A673 (cell line): Measurements from ENCODE around the gene CCDC92.

Source experiments
- EZH2 ChIP-seq: fragments of 200-600 bp; sonication (generic); IDR thresholded peaks from 2 replicates; pipeline ENCODE4 v1.6.1; 2017; ENCODE audit warnings: borderline replicate concordance, low read depth, mild to moderate bottlenecking, mixed read lengths, antibody characterized with exemption, low read length; ENCODE audit not compliant: poor library complexity, severe bottlenecking
- TF ChIP-seq, protein P1 (sequence below): fragments of 300-800, 200-600 bp; sonication (generic); conservative IDR thresholded peaks from 2 replicates; pipeline ENCODE4 v1.5.1; 2017; ENCODE audit warnings: low read depth, mild to moderate bottlenecking, antibody characterized with exemption, low read length, moderate library complexity, mixed read lengths

DNA sequence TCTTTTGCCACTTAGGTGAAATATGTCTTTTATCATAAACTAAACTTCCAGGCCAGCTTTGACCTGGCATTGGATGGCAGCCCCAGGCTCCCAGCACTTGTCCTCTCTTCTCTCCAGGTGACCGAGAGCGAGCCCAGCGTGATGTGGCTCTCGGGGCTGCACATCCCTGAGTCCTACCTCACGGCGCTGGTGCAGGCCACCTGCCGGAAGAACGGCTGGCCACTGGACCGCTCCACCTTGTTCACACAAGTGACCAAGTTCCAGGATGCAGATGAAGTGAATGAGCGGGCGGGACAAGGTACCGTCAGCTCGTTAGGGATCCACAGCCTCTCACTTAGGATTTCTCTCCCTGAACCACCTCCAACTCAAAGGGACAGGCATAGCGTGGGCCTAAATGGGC lies 39.4 kb downstream of the CCDC92 start:
- TF ChIP-seq, protein P1, sequence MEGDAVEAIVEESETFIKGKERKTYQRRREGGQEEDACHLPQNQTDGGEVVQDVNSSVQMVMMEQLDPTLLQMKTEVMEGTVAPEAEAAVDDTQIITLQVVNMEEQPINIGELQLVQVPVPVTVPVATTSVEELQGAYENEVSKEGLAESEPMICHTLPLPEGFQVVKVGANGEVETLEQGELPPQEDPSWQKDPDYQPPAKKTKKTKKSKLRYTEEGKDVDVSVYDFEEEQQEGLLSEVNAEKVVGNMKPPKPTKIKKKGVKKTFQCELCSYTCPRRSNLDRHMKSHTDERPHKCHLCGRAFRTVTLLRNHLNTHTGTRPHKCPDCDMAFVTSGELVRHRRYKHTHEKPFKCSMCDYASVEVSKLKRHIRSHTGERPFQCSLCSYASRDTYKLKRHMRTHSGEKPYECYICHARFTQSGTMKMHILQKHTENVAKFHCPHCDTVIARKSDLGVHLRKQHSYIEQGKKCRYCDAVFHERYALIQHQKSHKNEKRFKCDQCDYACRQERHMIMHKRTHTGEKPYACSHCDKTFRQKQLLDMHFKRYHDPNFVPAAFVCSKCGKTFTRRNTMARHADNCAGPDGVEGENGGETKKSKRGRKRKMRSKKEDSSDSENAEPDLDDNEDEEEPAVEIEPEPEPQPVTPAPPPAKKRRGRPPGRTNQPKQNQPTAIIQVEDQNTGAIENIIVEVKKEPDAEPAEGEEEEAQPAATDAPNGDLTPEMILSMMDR, result no peak
- no peak for TF ChIP-seq EZH2
